ENCODE results near the gene CHCHD4.

DNA sequence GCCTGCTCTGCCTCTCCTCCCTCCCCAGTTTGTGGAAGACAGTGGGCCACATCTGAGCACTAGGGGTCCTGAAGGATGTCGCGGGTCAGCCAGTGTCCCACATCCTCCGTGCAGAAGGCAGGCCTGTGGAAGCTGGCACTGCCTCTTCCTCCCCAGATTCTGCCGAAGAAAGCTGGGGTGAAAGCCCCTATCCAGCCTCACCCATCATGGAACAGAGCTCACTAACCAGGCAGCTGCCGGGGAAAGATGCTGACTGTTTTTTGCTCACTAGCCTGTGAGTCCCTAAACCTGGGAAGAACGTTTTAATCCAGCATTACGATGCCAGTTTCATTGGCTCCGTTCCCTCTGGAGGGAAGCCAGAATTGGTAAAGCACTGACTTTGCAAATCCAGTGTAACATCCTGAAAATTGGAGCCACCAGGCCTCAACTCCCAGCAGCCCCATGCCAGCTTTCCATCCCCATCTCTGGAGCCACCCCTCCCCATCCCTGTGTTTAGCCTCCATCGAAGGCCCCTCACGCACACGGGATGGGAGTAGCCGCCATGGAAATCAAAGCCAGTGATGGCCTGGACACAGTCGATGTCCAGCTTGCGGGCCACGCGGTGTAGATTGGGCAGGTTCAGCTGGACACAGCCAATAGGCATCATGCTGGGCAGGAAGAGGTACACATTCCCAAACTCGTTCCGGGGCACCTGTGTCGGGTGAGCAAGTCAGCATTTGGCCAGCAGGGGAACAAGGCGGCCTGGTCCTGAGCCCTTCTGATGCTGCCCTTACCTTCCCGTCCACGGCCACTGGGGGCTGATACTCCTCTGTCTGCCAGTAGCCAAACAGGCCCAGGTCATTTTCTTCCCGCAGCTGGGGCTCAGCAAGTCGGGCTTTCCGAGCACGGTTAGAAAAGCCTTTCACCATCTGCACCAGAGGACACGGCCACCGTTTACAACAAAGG lies 23.6 kb upstream of the CHCHD4 start:
- TF ChIP-seq CTCF (conservative IDR thresholded peaks at IDR 0.05 in 1 of 2, IDR thresholded peaks at IDR 0.05 in 1 of 2; ENCODE audit: low read depth in 1 of 2, low read length in 2 of 2) (peak in 1 of 2 donors; percentile 10), EZH2 (IDR thresholded peaks at IDR 0.05; ENCODE audit: low read length, missing control alignments) (no peak)

Data from fibroblast of lung (primary cell).